HepG2 (cell line): Measurements from ENCODE around the gene LDAH. TPM values are rescaled to one million over a fixed set of nuclear protein-coding genes. Genes with fewer than 3 reads are reported as not detected.

Experiments used
- ARHGAP35 ChIP-seq: sonication (generic); formaldehyde crosslinking; IDR thresholded peaks from 2 replicates; pipeline ENCODE4 v1.9.0; 2022; ENCODE audit warnings: mild to moderate bottlenecking, inconsistent platforms, moderate library complexity, missing genetic modification reagents, borderline replicate concordance
- CENPX ChIP-seq: sonication (generic); formaldehyde crosslinking; IDR thresholded peaks from 2 replicates; pipeline ENCODE4 v1.9.0; 2021; ENCODE audit warnings: mild to moderate bottlenecking, missing genetic modification reagents, moderate library complexity
- HES4 ChIP-seq: sonication (generic); formaldehyde crosslinking; IDR thresholded peaks from 2 replicates; pipeline ENCODE4 v1.9.0; 2021; ENCODE audit warnings: mild to moderate bottlenecking, missing genetic modification reagents, borderline replicate concordance
- HMGA1 ChIP-seq: sonication (generic); formaldehyde crosslinking; conservative IDR thresholded peaks from 2 replicates; pipeline ENCODE4 v1.4.0; 2020; ENCODE audit warnings: missing genetic modification reagents
- MXI1 ChIP-seq: IDR thresholded peaks from 3 replicates; pipeline ENCODE4 v1.6.1; 2012; ENCODE audit warnings: low read depth, low read length, inconsistent platforms, borderline replicate concordance
- NONO ChIP-seq, 2 experiments: fragments of 450-650 bp in 1 of 2; sonication (generic) in 1 of 2; formaldehyde crosslinking in 1 of 2; IDR thresholded peaks in 1 of 2; conservative IDR thresholded peaks in 1 of 2; 2 replicates each; pipeline versions ENCODE4 v1.6.1 to v1.8.0; 2017 to 2022; ENCODE audit warnings: mild to moderate bottlenecking in 1 of 2, missing genetic modification reagents in 1 of 2, moderate library complexity in 1 of 2
- PTBP1 ChIP-seq: fragments of 200-400 bp; formaldehyde crosslinking; IDR thresholded peaks from 2 replicates; pipeline ENCODE4 v1.6.1; 2018; ENCODE audit warnings: low read length, low read depth; ENCODE audit not compliant: poor library complexity, severe bottlenecking
- SOX6 ChIP-seq, 2 experiments: fragments of 450-650 bp in 1 of 2; sonication (generic) in 1 of 2; formaldehyde crosslinking in 1 of 2; IDR thresholded peaks; 2 replicates each; pipeline versions ENCODE4 v1.4.0 to v1.6.1; 2017 to 2020; ENCODE audit warnings: antibody characterized with exemption in 1 of 2, mild to moderate bottlenecking in 1 of 2, missing genetic modification reagents in 1 of 2
- TIGD3 ChIP-seq: sonication (generic); formaldehyde crosslinking; IDR thresholded peaks from 2 replicates; pipeline ENCODE4 v1.5.1; 2020; ENCODE audit warnings: mild to moderate bottlenecking, missing genetic modification reagents, borderline replicate concordance
- TRIM24 ChIP-seq: sonication (generic); formaldehyde crosslinking; IDR thresholded peaks from 2 replicates; pipeline ENCODE4 v1.8.0; 2022; ENCODE audit warnings: mild to moderate bottlenecking, missing genetic modification reagents
- ZBTB3 ChIP-seq: sonication (generic); formaldehyde crosslinking; IDR thresholded peaks from 2 replicates; pipeline ENCODE4 v1.4.0; 2020; ENCODE audit warnings: low read depth, mild to moderate bottlenecking, moderate library complexity, missing genetic modification reagents, borderline replicate concordance
- ZNF121 ChIP-seq: sonication (generic); formaldehyde crosslinking; IDR thresholded peaks from 2 replicates; pipeline ENCODE4 v1.5.0; 2020; ENCODE audit warnings: mild to moderate bottlenecking, missing genetic modification reagents
- ZNF205 ChIP-seq: IDR thresholded peaks from 2 replicates; pipeline ENCODE4 v1.6.1; 2018; ENCODE audit warnings: missing biosample characterization, missing genetic modification reagents
- ZNF343 ChIP-seq: sonication (generic); formaldehyde crosslinking; IDR thresholded peaks from 2 replicates; pipeline ENCODE4 v1.4.0; 2020; ENCODE audit warnings: mild to moderate bottlenecking, missing genetic modification reagents
- ZNF362 ChIP-seq: sonication (generic); formaldehyde crosslinking; IDR thresholded peaks from 2 replicates; pipeline ENCODE4 v1.4.0; 2020; ENCODE audit warnings: missing genetic modification reagents, mild to moderate bottlenecking, borderline replicate concordance
- ZNF441 ChIP-seq: sonication (generic); formaldehyde crosslinking; IDR thresholded peaks from 2 replicates; pipeline ENCODE4 v1.7.0; 2021; ENCODE audit warnings: missing genetic modification reagents, borderline replicate concordance
- ZNF446 ChIP-seq: sonication (generic); formaldehyde crosslinking; IDR thresholded peaks from 2 replicates; pipeline ENCODE4 v1.5.0; 2020; ENCODE audit warnings: mild to moderate bottlenecking, missing genetic modification reagents
- ZNF562 ChIP-seq: sonication (generic); formaldehyde crosslinking; IDR thresholded peaks from 2 replicates; pipeline ENCODE4 v1.8.0; 2022; ENCODE audit warnings: missing genetic modification reagents, borderline replicate concordance
- ZNF598 ChIP-seq: sonication (generic); formaldehyde crosslinking; IDR thresholded peaks from 2 replicates; pipeline ENCODE4 v1.5.1; 2020; ENCODE audit warnings: mild to moderate bottlenecking, missing genetic modification reagents, borderline replicate concordance
- ZNF770 ChIP-seq: sonication (generic); formaldehyde crosslinking; IDR thresholded peaks from 2 replicates; pipeline ENCODE4 v1.5.0; 2020; ENCODE audit warnings: mild to moderate bottlenecking, missing genetic modification reagents
- polyA plus RNA-seq, 8 experiments: library from polyadenylated mRNA; depleted of rRNA in 3 of 8; stranded (reverse) in 7 of 8; unstranded in 1 of 8; fragments of >200 nt; fragmentation: Illumina TruSeq in 4 of 8; extraction: Trizol in 4 of 8; gene quantifications; 2 replicates each; pipeline versions ENCODE4 v1.2.1 to v1.2.3, GENCODE V29; 2011 to 2016; ENCODE audit warnings: low read depth in 4 of 8, missing spikeins in 1 of 8, mixed read lengths in 1 of 8; ENCODE audit not compliant: insufficient read depth in 1 of 8
- total RNA-seq, 5 experiments: library from RNA; depleted of rRNA; stranded (reverse); fragments of >200 nt; fragmentation: Illumina TruSeq; extraction: Trizol; gene quantifications; 2 replicates each; pipeline ENCODE4 v1.2.3, GENCODE V29; 2016; ENCODE audit warnings: low read depth in 1 of 5

LDAH gene
- total and polyA plus RNA-seq, 2 of the 13 experiments (the other 11 are each of a cell fraction or from before 2014, with no cell fraction given), result 28.8 to 46.2 TPM

- TF ChIP-seq ZNF446 (CRISPR knock-in tag) (no peak), ZNF205 (CRISPR knock-in tag) (peak; percentile 76; the same call in 1 of the 2 replicates), PTBP1 (peak; percentile 47), SOX6 (IDR thresholded peaks at IDR 0.05) (no peak), SOX6 (CRISPR knock-in tag; IDR thresholded peaks at IDR 0.05) (peak; percentile 80), ZBTB3 (no peak), TIGD3 (CRISPR knock-in tag) (no peak), ARHGAP35 (no peak; the same call in 1 of the 2 replicates), HMGA1 (CRISPR knock-in tag) (no peak), TRIM24 (CRISPR knock-in tag) (no peak), ZNF598 (peak; percentile 71), ZNF441 (peak; percentile 69; the same call in 1 of the 2 replicates), ZNF362 (peak; percentile 82; the same call in 1 of the 2 replicates), HES4 (CRISPR knock-in tag) (0 out of 2 replicates have a peak, but pooled peaks have one; percentile 21), ZNF121 (CRISPR knock-in tag) (no peak), ZNF343 (CRISPR knock-in tag) (no peak), ZNF770 (no peak), NONO (IDR thresholded peaks at IDR 0.05) (no peak), NONO (CRISPR knock-in tag; conservative IDR thresholded peaks at IDR 0.05) (peak; percentile 94), ZNF562 (CRISPR knock-in tag) (no peak), CENPX (no peak), MXI1 (peak; percentile 63; the same call in 1 of the 3 replicates)
Observed at GRCh38 chr2:20635675-20636584, 187.0 kb downstream of the LDAH start (continued).
